Measurements from ENCODE around the gene ELOF1. TPM values are rescaled to one million over a fixed set of nuclear protein-coding genes. Genes with fewer than 3 reads are reported as not detected.

Gene ELOF1
- total and polyA plus RNA-seq, 2 of the 13 experiments (the other 11 are each of a cell fraction or from before 2014, with no cell fraction given) = 14.5 to 43.2 TPM

DNA sequence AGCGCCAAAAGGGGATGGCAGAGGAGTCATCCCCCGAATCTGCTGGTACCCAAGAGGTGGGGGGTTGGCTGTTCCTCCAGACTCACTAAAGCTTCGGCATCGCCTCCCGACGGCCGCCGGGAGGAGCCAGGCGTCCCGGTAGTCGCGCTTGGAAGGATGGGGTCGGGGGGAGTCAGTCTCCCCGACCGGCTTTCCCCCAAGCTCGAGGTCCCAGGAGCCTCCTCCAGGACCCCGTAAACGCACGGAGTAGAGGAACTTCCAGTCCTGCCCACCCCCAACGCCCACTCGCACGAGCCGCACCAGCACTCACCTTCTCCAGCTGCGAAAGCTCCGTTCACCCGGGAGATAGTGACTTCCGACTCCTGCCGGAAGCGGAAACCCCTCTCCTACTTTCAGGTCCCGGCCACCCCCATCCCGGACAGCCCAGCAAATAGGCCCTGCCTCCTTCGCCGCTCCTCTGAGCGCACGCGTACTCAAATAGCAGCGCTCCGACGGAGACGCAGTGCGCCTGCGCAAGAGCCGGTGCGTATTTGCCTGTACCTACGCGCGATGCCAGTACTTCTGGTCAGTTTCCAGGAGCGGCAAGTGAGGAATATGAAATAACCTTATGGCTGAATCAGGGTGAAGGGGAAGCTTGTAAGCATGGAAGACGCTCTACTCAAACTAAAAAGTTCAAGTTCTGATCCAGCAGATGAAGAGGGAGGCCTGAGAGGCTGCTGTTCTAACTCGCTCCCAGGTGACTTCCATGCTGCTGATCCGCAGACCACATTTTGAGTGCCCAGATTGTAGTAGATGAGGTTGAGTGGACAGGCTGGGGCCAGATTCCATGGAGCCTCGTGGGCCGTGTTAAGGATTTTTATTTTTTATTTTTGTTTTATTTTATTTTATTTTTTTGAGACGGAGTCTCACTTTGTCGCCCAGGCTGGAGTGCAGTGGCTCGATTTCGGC, at the start of gene ELOF1 (continued):
- TF ChIP-seq FLYWCH1 (CRISPR knock-in tag; IDR thresholded peaks at IDR 0.05) (no peak), PHF8 (CRISPR knock-in tag; IDR thresholded peaks at IDR 0.05) (peak; percentile 88), KLF11 (CRISPR knock-in tag; IDR thresholded peaks at IDR 0.05) (0 out of 2 replicates have a peak, but pooled peaks have one; percentile 51), TBL1XR1 (IDR thresholded peaks at IDR 0.05; ENCODE audit: borderline replicate concordance, low read length, partially characterized antibody) (no peak), KDM5B (CRISPR knock-in tag; IDR thresholded peaks at IDR 0.05; ENCODE audit: borderline replicate concordance) (peak; percentile 54), ZNF484 (CRISPR knock-in tag; IDR thresholded peaks at IDR 0.05; ENCODE audit: borderline replicate concordance, low read depth) (no peak), ZNF24 (IDR thresholded peaks at IDR 0.05) (no peak)
- TF ChIP-seq, protein P1, sequence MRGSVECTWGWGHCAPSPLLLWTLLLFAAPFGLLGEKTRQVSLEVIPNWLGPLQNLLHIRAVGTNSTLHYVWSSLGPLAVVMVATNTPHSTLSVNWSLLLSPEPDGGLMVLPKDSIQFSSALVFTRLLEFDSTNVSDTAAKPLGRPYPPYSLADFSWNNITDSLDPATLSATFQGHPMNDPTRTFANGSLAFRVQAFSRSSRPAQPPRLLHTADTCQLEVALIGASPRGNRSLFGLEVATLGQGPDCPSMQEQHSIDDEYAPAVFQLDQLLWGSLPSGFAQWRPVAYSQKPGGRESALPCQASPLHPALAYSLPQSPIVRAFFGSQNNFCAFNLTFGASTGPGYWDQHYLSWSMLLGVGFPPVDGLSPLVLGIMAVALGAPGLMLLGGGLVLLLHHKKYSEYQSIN (CRISPR knock-in tag; IDR thresholded peaks at IDR 0.05; ENCODE audit: borderline replicate concordance) = no peak
- TF ChIP-seq, protein P2, sequence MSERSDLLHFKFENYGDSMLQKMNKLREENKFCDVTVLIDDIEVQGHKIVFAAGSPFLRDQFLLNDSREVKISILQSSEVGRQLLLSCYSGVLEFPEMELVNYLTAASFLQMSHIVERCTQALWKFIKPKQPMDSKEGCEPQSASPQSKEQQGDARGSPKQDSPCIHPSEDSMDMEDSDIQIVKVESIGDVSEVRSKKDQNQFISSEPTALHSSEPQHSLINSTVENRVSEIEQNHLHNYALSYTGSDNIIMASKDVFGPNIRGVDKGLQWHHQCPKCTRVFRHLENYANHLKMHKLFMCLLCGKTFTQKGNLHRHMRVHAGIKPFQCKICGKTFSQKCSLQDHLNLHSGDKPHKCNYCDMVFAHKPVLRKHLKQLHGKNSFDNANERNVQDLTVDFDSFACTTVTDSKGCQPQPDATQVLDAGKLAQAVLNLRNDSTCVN (CRISPR knock-in tag; IDR thresholded peaks at IDR 0.05; ENCODE audit: borderline replicate concordance) = no peak
- TF ChIP-seq, protein P3, sequence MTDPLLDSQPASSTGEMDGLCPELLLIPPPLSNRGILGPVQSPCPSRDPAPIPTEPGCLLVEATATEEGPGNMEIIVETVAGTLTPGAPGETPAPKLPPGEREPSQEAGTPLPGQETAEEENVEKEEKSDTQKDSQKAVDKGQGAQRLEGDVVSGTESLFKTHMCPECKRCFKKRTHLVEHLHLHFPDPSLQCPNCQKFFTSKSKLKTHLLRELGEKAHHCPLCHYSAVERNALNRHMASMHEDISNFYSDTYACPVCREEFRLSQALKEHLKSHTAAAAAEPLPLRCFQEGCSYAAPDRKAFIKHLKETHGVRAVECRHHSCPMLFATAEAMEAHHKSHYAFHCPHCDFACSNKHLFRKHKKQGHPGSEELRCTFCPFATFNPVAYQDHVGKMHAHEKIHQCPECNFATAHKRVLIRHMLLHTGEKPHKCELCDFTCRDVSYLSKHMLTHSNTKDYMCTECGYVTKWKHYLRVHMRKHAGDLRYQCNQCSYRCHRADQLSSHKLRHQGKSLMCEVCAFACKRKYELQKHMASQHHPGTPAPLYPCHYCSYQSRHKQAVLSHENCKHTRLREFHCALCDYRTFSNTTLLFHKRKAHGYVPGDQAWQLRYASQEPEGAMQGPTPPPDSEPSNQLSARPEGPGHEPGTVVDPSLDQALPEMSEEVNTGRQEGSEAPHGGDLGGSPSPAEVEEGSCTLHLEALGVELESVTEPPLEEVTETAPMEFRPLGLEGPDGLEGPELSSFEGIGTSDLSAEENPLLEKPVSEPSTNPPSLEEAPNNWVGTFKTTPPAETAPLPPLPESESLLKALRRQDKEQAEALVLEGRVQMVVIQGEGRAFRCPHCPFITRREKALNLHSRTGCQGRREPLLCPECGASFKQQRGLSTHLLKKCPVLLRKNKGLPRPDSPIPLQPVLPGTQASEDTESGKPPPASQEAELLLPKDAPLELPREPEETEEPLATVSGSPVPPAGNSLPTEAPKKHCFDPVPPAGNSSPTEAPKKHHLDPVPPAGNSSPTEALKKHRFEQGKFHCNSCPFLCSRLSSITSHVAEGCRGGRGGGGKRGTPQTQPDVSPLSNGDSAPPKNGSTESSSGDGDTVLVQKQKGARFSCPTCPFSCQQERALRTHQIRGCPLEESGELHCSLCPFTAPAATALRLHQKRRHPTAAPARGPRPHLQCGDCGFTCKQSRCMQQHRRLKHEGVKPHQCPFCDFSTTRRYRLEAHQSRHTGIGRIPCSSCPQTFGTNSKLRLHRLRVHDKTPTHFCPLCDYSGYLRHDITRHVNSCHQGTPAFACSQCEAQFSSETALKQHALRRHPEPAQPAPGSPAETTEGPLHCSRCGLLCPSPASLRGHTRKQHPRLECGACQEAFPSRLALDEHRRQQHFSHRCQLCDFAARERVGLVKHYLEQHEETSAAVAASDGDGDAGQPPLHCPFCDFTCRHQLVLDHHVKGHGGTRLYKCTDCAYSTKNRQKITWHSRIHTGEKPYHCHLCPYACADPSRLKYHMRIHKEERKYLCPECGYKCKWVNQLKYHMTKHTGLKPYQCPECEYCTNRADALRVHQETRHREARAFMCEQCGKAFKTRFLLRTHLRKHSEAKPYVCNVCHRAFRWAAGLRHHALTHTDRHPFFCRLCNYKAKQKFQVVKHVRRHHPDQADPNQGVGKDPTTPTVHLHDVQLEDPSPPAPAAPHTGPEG (CRISPR knock-in tag; IDR thresholded peaks at IDR 0.05) = no peak
- TF ChIP-seq, protein P4, sequence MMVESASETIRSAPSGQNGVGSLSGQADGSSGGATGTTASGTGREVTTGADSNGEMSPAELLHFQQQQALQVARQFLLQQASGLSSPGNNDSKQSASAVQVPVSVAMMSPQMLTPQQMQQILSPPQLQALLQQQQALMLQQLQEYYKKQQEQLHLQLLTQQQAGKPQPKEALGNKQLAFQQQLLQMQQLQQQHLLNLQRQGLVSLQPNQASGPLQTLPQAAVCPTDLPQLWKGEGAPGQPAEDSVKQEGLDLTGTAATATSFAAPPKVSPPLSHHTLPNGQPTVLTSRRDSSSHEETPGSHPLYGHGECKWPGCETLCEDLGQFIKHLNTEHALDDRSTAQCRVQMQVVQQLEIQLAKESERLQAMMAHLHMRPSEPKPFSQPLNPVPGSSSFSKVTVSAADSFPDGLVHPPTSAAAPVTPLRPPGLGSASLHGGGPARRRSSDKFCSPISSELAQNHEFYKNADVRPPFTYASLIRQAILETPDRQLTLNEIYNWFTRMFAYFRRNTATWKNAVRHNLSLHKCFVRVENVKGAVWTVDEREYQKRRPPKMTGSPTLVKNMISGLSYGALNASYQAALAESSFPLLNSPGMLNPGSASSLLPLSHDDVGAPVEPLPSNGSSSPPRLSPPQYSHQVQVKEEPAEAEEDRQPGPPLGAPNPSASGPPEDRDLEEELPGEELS (CRISPR knock-in tag; IDR thresholded peaks at IDR 0.05) = no peak
- TF ChIP-seq, protein P5, sequence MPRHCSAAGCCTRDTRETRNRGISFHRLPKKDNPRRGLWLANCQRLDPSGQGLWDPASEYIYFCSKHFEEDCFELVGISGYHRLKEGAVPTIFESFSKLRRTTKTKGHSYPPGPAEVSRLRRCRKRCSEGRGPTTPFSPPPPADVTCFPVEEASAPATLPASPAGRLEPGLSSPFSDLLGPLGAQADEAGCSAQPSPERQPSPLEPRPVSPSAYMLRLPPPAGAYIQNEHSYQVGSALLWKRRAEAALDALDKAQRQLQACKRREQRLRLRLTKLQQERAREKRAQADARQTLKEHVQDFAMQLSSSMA (CRISPR knock-in tag; IDR thresholded peaks at IDR 0.05) = 0 out of 2 replicates have a peak, but pooled peaks have one; percentile 48
- TF ChIP-seq, protein P6, sequence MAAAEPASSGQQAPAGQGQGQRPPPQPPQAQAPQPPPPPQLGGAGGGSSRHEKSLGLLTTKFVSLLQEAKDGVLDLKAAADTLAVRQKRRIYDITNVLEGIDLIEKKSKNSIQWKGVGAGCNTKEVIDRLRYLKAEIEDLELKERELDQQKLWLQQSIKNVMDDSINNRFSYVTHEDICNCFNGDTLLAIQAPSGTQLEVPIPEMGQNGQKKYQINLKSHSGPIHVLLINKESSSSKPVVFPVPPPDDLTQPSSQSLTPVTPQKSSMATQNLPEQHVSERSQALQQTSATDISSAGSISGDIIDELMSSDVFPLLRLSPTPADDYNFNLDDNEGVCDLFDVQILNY (CRISPR knock-in tag; conservative IDR thresholded peaks at IDR 0.05) = no peak
- TF ChIP-seq, protein P7, sequence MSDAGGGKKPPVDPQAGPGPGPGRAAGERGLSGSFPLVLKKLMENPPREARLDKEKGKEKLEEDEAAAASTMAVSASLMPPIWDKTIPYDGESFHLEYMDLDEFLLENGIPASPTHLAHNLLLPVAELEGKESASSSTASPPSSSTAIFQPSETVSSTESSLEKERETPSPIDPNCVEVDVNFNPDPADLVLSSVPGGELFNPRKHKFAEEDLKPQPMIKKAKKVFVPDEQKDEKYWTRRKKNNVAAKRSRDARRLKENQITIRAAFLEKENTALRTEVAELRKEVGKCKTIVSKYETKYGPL (CRISPR knock-in tag; IDR thresholded peaks at IDR 0.05) = no peak
